Mesothelial cell of epicardium (in vitro differentiated cells): Measurements from ENCODE around the gene PPP1R3E. TPM values are rescaled to one million over a fixed set of nuclear protein-coding genes. Genes with fewer than 3 reads are reported as not detected.

Source experiments
- DNase-seq, 2 experiments: peaks; one replicate each; pipeline ENCODE4 v3.0.0; 2021; ENCODE audit warnings: low spot score in 2 of 2; ENCODE audit not compliant: unreplicated experiment in 2 of 2
- H3K27ac Mint-ChIP-seq: 2 replicates; pipeline ENCODE4 v1.8.0; 2021; ENCODE audit warnings: mixed read lengths
- H3K27me3 Mint-ChIP-seq: 2 replicates; pipeline ENCODE4 v1.8.0; 2021; ENCODE audit warnings: low read depth, mixed read lengths
- H3K36me3 Mint-ChIP-seq: 2 replicates; pipeline ENCODE4 v1.8.0; 2021; ENCODE audit warnings: mixed read lengths
- H3K4me1 Mint-ChIP-seq: 2 replicates; pipeline ENCODE4 v1.8.0; 2021; ENCODE audit warnings: mixed read lengths
- H3K4me3 Mint-ChIP-seq: 2 replicates; pipeline ENCODE4 v1.8.0; 2021; ENCODE audit warnings: mild to moderate bottlenecking, moderate library complexity, mixed read lengths
- H3K9me3 Mint-ChIP-seq: 2 replicates; pipeline ENCODE4 v1.8.0; 2021; ENCODE audit warnings: mixed read lengths
- CTCF ChIP-seq: fragments of 200-600 bp; sonication (generic); IDR thresholded peaks from one replicate; pipeline ENCODE4 v1.5.0; 2021; ENCODE audit warnings: antibody characterized with exemption; ENCODE audit not compliant: unreplicated experiment
- total RNA-seq: library from RNA; stranded (reverse); gene quantifications from 3 replicates; pipeline ENCODE4 v1.2.1, GENCODE V29; 2021

PPP1R3E gene
- total RNA-seq, 1 donor from 2014 or later: 9.3 TPM

GRCh38 chr14:23307146-23307530 is 4.5 kb upstream of the PPP1R3E start:
- peaks cover 31% of the 10 kb centered on the region for H3K4me1 Mint-ChIP-seq
- peaks cover 3% of the 10 kb centered on the region for H3K36me3 Mint-ChIP-seq
- no peaks in the 10 kb centered on the region for H3K27me3 Mint-ChIP-seq
- no peak for DNase-seq
- H3K9me3 Mint-ChIP-seq: no peaks in the 10 kb centered on the region
- H3K27ac Mint-ChIP-seq: peak overlapping the region; percentile 94
- H3K4me3 Mint-ChIP-seq: peak overlapping the region; percentile 95
- TF ChIP-seq CTCF: no peak

GRCh38 chr14:23306412-23307145 is 3.9 kb upstream of the PPP1R3E start, which contains the start of gene BCL2L2:
Gene BCL2L2 (plus strand): TSS chr14:23306833. CDS start chr14:23307768, 935 bp downstream.
- Mint-ChIP-seq H3K36me3 (peaks cover 3% of the 10 kb centered on the region), H3K27ac (peak within 1 kb of the TSS; percentile 94), H3K9me3 (no peaks in the 10 kb centered on the region), H3K4me3 (peak within 1 kb of the TSS; percentile 95), H3K27me3 (no peaks in the 10 kb centered on the region), H3K4me1 (peaks cover 31% of the 10 kb centered on the region)
- TF ChIP-seq CTCF: no peak
- peak; percentile 73 to 87 for DNase-seq

- peak overlapping the region; percentile 84 for H3K4me3 Mint-ChIP-seq
- no peaks in the 10 kb centered on the region for H3K27me3 Mint-ChIP-seq
- H3K4me1 Mint-ChIP-seq: peaks cover 27% of the 10 kb centered on the region
- no peaks in the 10 kb centered on the region for H3K9me3 Mint-ChIP-seq
- no peak for TF ChIP-seq CTCF
- no peaks in the 10 kb centered on the region for H3K36me3 Mint-ChIP-seq
- no peak for DNase-seq
- peak overlapping the region; percentile 90 for H3K27ac Mint-ChIP-seq
Measured at GRCh38 chr14:23301969-23302289, 730 bp downstream of the PPP1R3E start.

- no peaks in the 10 kb centered on the region for H3K27me3 Mint-ChIP-seq
- peak overlapping the region; percentile 99 for H3K27ac Mint-ChIP-seq
- H3K9me3 Mint-ChIP-seq: no peaks in the 10 kb centered on the region
- peak; percentile 42 for TF ChIP-seq CTCF
- H3K36me3 Mint-ChIP-seq: no peaks in the 10 kb centered on the region
- peak; percentile 97 to 98 for DNase-seq
- H3K4me1 Mint-ChIP-seq: peaks cover 27% of the 10 kb centered on the region
- peak overlapping the region; percentile 91 for H3K4me3 Mint-ChIP-seq
Measured at GRCh38 chr14:23301288-23301968, 1.2 kb downstream of the PPP1R3E start.

GRCh38 chr14:23300687-23301223 is 1.9 kb downstream of the PPP1R3E start:
- no peak for DNase-seq
- peaks cover 22% of the 10 kb centered on the region for H3K4me1 Mint-ChIP-seq
- peak overlapping the region; percentile 91 for H3K4me3 Mint-ChIP-seq
- H3K27ac Mint-ChIP-seq: peak overlapping the region; percentile 99
- H3K27me3 Mint-ChIP-seq: no peaks in the 10 kb centered on the region
- H3K9me3 Mint-ChIP-seq: no peaks in the 10 kb centered on the region
- no peaks in the 10 kb centered on the region for H3K36me3 Mint-ChIP-seq
- TF ChIP-seq CTCF: no peak
